Fibroblast of skin of right biceps (primary cell): ENCODE data around the gene IL17A.

Source experiments
- DNase-seq: peaks from one replicate; pipeline ENCODE4 v3.0.0-alpha.2; 2013

Gene IL17A

DNA sequence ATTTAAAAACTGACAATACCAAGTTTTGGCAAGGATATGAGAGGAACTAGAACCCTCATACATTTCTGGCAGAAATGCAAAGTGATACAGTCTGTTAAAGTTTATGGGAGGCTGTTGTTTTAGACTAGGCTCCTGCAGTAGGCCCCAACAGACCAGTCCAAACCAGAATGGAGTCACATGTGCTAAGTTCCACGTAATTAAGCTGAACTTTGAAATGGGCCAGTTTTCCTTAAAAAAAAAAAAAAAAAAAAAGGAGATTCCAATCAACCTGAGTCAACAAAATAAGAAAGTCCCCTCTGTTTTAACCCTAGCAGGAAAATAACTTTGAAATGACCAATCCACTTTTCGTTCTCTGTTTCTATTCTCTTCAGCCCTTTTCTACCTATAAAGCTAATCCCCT, 31.6 kb downstream of the IL17A start:
- DNase-seq, result no peak

DNA sequence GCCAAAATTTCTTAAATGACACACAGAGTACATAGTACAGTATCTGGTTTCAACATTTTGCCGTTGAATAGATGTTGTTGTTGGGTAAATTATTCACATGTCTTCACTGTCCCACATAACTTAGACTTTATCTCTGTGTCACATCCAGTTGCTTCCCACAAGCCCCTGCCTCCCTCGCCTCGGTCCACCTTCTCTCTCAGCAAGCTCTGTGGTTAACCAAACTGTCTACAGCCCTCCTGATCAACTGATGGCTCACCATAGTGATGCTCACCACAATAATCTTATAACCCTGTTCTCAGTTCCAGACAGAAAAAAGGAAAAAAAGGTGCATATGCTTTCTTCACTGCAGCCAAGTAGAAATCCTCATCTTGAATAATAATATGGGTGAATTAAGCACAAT, 35.1 kb downstream of the IL17A start:
- peak; percentile 18 for DNase-seq

DNA sequence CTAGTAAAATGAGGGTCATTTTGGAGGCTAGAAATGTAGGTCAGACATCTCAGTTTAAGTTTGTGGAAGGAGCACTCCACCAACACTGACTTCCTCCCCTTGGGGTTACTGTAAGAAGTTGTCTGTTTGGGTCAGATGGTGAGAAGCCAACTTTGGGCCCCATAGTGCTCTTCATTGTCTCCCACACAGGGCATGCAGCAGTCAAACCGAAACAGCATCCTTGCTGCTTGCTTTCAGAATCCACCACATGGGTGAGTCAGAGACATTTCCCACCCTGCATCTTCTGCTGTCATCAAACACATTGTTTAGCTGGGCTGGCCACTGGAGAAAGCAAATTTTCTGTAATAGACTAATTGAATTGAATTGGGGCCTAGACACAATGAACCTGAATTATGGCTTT, 41.3 kb downstream of the IL17A start:
- DNase-seq, result no peak

DNA sequence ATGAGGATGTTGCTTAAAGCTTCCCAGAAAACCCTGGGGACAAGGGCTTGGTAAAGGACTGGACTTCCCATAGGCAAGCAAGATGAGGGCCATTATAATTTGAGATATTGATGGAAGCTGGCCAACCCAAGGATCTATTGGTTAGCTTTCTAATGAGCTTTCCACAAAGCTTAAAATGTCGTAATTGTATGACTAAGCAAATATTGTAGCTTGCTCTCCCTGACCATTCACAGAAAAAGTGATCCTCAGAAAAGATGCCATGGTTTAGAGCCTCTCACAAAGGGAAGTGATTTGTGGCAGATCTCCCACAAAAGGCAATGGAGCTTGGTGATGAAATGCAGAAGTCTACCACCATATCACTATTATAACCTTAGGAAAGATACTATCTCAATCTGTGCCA, 44.5 kb downstream of the IL17A start:
- no peak for DNase-seq

DNA sequence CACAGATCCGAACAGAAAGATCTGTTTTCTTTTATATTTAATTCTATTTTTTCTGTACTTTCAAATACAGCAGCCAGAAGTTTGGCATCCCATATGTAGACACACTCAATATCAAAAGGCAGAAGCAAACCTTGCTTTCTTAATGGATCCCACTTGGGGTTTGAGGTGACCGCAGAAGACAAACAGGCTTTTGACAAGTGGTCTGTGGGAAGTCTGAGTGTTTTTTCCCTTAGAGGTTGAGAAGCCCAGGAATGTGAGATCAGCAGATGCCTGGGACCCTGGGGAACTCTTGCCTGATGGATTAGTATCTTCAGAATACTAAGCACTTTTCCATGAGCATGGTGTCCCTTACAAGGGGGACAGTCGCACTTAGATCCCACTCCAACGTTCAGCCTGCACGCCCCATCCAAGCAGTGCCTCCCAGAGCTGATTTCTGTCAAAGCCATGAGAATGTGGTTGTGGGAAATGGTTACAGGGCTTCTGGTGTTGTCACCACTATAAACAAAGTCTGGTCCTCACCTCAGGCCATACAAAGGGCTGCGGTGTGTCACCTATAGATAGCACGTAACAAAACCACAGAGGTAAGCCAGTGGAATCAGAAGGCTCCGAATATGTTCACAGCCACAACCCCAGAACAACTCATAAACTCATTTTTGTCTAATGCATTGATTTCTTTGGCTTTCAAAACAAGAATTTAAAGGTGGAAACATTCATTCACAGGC, 45.4 kb downstream of the IL17A start:
- peak; percentile 10 for DNase-seq

DNA sequence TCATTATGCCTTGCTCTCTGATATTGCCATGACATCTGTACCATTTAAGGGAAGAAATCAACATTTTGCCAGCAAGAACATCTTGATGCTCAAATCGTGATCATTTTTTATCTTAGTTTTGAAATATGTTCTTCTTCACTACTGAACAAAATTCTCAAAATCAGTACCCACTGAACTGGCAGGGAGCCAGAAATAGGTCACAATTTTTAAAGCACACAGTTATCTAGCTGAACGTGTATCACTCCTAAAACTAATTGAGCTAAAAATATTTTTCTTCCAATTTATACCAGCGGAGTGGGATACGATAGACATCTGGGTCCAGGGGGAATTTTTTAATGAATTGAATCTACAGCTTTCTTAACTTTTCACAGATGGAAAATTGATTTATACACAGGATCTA, 46.8 kb downstream of the IL17A start:
- no peak for DNase-seq

DNA sequence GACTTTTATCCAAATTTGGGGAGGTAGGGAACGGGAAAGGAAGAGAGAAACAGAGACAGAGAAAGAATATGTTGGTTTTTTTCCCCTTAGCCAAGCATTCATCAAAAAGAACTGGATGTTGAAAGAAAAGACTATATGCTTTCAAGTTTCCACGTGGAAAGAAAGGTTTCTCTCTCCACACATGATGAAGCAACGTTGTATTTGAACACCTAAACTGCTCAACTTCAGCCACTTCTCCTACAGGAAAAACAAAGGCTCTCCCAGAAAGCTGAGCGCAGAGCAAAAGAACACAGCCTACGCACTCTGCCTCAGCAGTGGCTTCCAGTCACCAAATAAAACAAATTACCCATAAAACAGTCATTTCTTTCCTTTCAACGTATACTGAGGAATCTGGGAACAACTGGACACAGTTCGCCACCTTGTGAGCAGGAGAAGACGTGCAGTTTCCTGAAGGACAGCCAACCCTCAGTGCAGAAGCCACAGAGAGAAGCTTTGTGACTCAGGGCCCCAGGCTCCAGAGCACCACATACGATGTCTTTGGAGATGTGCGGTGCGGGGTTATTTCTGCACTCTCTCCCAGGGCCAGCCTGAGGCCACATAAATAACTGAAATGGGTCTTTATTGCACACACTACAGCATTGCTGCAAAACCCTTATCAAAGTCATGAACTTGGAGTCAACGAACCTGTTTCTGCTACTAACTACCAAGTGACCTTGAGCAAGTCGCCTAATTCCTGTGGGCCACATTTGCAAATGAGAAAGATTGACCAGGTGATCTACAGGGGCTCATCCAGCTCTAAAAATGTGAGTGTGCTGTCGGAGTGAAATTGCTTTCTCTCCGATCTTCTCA, 48.0 kb downstream of the IL17A start:
- peak; percentile 71 for DNase-seq
